GM19099 (cell line): Measurements from ENCODE around the gene ZNF511.

Source experiments
- POLR2A ChIP-seq: IDR thresholded peaks from 3 replicates; pipeline ENCODE4 v1.6.1; 2011; ENCODE audit warnings: low read depth; ENCODE audit not compliant: insufficient read length; ENCODE audit errors: extremely low read depth

Gene ZNF511

DNA sequence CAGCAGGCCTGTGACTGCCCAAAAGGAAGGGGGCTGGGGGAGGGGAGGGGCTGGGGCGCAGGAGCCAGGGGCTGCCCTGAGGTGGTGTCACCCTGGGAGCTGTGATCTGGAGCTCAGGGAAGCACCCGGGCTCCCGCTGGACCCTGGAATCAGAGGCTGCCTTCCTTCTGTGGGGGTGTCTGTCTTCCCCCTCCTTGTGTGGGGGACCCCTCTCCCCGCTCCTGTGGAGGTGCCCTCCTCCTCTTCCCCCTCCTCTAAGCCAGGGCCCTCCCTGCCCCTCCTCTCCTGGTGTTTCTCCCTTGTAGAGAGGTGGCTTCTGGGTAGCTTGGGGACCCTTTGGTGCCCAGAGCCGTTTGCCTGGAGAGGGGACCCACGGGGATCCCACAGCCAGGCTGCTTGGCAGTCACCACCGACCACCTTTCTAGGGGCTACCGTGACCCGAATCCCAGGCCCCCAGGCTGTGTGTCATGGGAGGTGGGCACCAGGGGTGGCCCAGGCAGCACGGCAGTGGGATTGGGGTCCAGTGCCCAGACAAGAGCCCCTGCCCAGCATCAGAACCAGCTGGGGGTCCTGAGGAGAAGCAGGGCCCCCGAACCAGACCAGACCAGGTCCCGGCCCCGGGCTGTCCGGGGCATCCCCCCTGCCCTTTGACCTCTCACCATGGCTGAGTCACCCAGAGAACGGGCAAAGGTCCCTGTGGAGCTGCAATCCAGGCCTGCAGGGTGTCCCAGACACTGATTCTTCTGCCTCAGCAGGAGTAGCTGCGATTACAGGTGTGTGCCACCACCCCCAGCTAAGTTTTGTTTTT is 39.2 kb downstream of the ZNF511 start:
- TF ChIP-seq POLR2A, result no peak

- TF ChIP-seq POLR2A, result peak; percentile 26
Measured at GRCh38 chr10:133349160-133349568, 40.5 kb downstream of the ZNF511 start.

- no peak for TF ChIP-seq POLR2A
Measured at GRCh38 chr10:133349577-133350011, 40.9 kb downstream of the ZNF511 start.

DNA sequence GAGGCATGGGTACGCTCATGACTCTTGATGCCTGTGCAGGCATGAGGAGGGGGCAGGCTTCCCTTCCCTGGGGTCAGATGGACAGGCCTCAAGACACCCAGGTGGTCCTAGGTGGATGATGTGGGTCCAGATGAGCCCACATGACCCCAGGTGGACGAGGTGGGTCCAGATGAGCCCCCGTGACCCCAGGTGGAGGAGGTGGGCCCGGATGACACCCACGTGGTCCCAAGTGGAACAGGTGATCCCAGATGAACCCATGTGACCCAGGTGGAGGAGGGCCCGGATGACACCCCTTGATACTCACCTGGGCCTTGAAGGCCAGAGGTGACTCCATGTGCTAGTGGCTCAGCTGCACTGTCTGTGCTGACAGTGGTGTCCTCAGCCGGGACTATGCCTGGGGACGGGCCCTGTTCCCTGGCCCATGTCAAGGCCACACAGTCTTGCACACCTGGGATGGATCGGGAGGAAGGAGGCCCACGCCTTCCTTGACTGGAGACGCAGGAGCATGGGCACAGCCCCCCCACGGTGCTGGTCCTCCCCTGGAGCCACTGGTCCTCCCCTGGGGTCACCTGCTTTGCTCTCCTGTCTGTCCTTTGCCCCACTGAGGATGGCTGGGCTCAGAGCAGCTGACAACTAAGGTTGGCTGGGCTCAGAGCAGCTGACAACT is 41.7 kb downstream of the ZNF511 start:
- TF ChIP-seq POLR2A, result no peak

DNA sequence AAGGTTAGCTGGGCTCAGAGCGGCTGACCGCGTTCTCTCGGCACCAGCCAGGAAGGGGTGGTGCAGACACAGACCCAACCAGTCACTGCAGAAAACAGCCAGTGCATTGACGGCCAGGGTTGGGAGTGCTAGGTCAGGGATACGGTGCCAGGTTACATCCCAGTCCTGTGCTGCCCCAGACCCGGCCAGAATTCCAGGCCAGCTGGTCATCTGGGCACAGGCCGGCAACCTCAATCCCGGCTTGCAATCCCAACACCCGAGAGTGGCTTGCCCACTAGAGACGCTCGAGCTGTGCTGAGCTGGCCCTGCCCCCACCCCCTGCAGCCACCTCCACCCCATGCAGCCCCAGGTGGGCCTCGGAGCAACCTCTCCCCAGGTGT is 42.2 kb downstream of the ZNF511 start:
- no peak for TF ChIP-seq POLR2A

DNA sequence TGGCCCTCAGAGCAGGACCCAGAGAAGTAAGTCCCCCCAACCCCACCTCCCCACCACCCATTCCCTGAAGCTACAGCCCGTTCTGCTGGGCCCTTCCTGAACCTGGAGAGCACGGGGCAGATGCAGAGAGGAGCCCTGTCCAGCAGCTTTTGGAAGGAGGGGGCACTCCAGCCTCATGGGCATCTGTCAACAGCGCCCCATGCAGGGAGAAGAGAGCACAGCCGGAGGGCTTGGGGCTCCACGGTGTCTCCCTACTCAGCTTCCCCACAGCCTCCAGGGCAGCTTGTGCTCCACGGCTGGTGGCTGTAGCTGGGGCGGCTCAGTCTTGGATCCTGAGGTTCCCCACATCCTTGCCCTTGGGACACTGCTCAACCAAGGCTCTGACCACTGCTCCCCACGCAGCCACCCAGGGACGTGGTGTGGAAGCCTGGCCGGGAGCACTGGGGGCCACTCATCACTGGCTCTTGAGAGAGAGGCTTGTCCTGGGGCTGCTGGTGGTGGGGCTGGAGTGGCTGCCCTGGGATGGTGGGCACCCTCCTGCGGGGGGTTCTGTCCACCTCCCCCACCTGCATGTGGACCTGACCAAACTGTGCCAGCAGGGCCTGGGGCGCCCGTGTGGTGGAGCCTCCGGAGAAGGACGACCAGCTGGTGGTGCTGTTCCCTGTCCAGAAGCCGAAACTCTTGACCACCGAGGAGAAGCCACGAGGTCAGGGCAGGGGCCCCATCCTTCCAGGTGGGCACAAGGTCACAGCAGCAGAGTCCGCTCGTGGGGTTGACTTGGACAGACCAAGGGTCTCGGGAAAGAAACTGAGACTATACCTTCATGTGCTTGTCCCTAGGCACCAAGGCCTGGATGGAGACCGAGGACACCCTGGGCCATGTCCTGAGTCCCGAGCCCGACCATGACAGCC is 42.9 kb downstream of the ZNF511 start:
- peak; percentile 22 for TF ChIP-seq POLR2A

DNA sequence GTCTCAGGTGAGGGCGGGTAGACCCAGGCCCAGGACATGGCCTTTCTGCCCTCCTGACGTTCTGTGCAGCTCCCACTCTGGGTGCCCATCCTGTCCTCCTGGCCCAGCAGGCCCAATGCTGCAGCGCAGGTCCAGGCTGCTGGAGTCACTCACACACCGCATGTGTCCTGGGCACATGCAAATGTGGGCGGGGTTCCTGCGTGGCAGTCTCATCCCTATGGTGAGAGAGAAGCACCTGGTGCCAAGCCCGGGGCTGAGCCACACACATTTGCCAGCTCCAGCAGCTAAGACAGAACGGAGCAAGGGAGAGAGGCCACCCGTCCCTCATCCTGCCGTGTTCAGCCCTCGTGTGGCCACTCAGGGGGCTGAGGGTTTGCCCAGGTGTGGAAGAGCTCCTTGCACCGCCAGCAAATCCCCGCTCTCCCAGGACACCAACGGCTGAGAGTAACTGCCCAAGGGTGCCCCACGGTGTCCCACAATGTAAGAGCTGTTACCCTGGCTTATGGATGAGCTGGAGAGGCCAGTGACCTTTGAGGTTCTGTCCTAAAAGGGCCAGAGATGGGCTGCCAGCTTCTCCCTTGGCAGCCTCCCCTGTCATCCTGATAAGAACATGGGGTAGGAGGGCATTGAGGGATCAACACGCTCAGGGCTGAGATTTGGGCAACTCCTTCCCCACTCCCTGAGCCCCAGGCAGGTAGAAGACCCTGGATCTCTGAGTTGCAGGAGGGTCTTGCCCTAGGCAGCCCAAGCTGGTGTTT is 44.7 kb downstream of the ZNF511 start:
- TF ChIP-seq POLR2A, result no peak

- TF ChIP-seq POLR2A, result no peak
Measured at GRCh38 chr10:133353988-133354605, 45.4 kb downstream of the ZNF511 start.

GRCh38 chr10:133354672-133355240 is 46.0 kb downstream of the ZNF511 start:
- no peak for TF ChIP-seq POLR2A

- TF ChIP-seq POLR2A, result no peak
Measured at GRCh38 chr10:133355266-133355665, 46.6 kb downstream of the ZNF511 start.

GRCh38 chr10:133355991-133356390 is 47.3 kb downstream of the ZNF511 start:
- no peak for TF ChIP-seq POLR2A

DNA sequence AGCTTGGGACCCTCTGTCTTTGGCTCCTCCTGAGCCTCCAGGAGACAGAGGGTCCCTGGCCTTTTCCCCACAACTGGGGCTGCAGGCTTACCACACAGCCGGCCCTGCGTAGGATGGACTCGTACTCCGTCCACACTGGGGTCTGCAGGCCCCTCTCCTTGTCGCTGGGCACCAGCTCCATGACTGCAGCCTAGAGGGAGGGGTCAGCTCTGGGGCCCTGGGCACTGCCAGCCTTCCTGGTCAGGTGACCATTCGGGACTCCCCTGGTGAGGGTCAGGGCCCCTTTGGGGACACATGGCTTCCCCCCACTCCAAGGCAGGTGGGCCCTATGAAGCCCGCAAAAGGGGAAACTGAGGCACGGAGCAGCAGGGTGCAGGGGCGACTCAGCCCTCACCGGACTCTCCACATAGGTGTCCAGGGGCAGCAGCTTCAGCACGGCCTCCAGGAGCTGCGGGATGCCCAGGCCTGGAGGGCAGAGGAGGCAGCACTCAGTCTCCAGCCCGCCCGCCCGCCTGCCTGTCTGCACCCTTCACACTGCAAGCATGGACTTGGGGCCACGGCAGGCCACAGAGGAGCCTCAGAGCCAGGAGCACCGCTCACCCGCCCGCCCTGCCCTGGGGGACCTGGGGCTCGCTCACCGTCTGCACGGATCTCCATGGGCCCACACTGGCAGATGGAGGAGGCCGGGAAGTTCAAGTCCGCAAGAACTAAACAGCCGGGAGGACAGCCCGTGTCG is 48.0 kb downstream of the ZNF511 start:
- no peak for TF ChIP-seq POLR2A

DNA sequence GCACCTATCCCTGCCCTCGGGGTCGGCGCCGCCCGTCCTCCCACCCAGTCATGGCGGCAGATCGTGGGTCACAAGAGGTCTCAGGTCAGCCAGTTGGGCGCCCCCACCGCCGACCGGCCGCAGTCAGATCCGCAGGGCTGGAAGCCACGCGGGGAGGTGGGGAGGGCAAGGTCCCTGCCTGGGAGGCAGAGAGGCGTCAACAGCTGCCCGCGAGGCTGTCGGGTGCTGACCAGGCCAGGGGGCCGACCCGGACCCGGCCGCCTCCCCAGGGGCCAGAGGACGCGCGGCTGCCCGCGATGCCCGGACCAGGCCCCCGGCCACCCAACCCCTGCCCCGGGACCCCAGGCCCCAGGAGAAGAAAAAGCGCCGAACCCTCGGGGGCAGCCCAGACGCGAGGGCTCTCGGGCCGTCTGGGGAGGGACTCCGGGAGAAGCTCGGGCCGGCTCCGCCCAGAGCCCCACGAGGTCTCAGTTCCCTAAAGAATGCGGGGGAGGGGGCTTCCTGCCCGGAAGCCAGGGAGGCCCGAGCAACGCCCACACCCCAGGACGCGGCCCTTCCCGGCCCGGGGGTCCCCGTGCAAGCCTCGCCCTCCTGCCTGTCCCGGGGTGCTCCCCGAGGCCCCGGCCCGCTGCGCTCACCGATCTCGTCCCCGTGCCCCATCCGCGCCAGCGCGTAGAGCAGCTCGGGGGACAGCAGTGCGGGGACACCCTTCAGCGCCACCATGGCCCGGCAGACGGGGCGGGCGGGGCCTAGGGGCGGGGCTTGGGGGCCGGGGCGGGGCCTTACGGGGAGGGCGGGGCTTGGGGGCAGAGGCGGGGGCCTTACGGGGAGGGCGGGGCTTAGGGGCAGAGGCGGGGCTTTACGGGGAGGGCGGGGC is 48.8 kb downstream of the ZNF511 start, which contains the start of gene FUOM:
Gene FUOM, minus strand, starts transcription at position 735 of the 877 bp plus-strand sequence. Its CDS starts 12 bp downstream, at position 723.
- peak; percentile 74 for TF ChIP-seq POLR2A
